BLaER1 treated with 17β-estradiol and CSF1 and Interleukin-3, amounts not matched to agents 10 nM and 100 nM (cell line): ENCODE data around the gene FARS2.
A peak's percentile ranks its signal among the peaks of the same experiment; 100 is the strongest.

Experiments
- H3K27ac ChIP-seq, 11 experiments: shearing (Covaris generic); formaldehyde crosslinking; 2 replicates each; pipeline ENCODE4 v1.8.1; 2022
- H3K27me3 ChIP-seq, 11 experiments: shearing (Covaris generic); formaldehyde crosslinking; 2 replicates each; pipeline ENCODE4 v1.8.1; 2022
- H3K36me3 ChIP-seq, 11 experiments: shearing (Covaris generic); formaldehyde crosslinking; 2 replicates each; pipeline ENCODE4 v1.8.1; 2022
- H3K4me1 ChIP-seq, 10 experiments: shearing (Covaris generic); formaldehyde crosslinking; 2 replicates each; pipeline ENCODE4 v1.8.1; 2022
- H3K4me2 ChIP-seq, 11 experiments: shearing (Covaris generic); formaldehyde crosslinking; 2 replicates each; pipeline ENCODE4 v1.8.1; 2022
- H3K4me3 ChIP-seq, 10 experiments: shearing (Covaris generic); formaldehyde crosslinking; 2 replicates each; pipeline ENCODE4 v1.8.1; 2022
- H3K9ac ChIP-seq, 11 experiments: shearing (Covaris generic); formaldehyde crosslinking; 2 replicates each; pipeline ENCODE4 v1.8.1; 2022
- H3K9me3 ChIP-seq, 11 experiments: shearing (Covaris generic); formaldehyde crosslinking; replicated peaks in 1 of 11; 2 replicates each; pipeline ENCODE4 v1.8.1; 2022
- H4K20me1 ChIP-seq, 11 experiments: shearing (Covaris generic); formaldehyde crosslinking; 2 replicates each; pipeline ENCODE4 v1.8.1; 2022
- Cebpa-rat ChIP-seq, 11 experiments: shearing (Covaris generic); IDR thresholded peaks; 2 replicates each; pipeline ENCODE4 v1.8.1; 2022

Gene FARS2

DNA sequence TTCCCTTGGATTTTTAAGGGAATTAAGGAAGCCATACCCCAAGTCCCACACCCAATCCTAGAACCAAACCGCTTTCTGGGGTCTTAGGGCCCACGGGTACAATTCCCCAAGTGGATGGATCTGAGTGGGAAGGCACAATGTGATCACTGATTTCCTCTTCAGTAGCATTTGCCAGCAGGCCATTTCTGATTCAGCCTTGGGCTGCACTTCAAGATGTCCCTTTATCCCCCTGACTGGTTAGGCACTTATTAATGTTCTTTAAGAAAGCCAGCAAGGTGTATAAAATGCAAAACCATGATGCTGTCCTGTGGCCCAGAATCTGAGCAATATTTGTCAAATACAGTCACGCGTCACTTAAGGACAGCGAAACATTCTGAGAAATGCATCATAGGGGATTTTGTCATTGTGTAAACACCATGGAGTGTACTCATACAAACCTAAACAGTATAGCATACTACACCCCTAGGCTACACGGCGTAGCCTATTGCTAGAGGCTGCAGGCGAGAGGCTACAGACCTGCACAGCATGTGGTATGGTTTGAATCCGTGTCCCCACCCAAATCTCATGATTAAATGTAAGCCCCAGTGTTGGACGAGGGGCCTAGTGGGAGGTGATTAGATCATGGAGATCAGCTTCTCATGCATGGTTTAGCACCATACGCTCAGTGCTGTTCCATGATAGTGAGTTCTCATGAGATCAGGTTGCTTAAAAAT, 511.3 kb downstream of the FARS2 start:
- peak overlapping the region in 5 of 11 experiments; percentile 5 to 49 (median 20); a peak in 6 of 22 replicates for H3K4me2 ChIP-seq
- H3K27ac ChIP-seq: peak overlapping the region in 3 of 11 experiments; percentile 27 to 53 (median 43); a peak in 4 of 22 replicates
- no peak for TF ChIP-seq Cebpa-rat (IDR thresholded peaks at IDR 0.05)
- peaks cover 23 to 76% (median 43%) of the 10 kb centered on the region in 10 experiments for H3K4me1 ChIP-seq
- H4K20me1 ChIP-seq: no peaks in the 10 kb centered on the region
- peaks cover 0 to 3% (median 0%) of the 10 kb centered on the region in 11 experiments; a peak in 1 of 22 replicates for H3K27me3 ChIP-seq
- H3K36me3 ChIP-seq: peaks cover 0 to 36% (median 21%) of the 10 kb centered on the region in 11 experiments; a peak in 12 of 22 replicates
- no peak overlapping the region for H3K4me3 ChIP-seq
- H3K9ac ChIP-seq: no peak overlapping the region
- H3K9me3 ChIP-seq: peaks cover 19 to 59% (median 24%) of the 10 kb centered on the region in 11 experiments

DNA sequence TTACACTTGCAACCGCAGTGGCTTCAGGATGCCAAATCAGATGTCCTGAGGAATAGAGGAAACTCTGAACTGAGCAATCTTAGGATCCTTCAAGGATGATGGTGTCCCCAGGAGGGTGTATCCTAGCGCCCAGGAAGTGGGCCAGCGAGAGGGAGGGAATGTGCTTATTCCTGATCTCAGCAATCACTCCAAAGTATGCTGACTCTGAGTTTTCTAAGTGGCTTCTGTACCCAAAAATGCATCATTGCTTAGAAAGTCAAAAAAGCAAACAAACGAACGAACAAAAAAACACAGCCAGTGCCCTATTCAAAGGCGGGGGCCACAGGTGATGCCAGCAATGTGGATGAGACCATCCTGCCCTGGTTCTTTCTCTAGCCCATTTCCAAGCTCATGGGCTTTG, 514.8 kb downstream of the FARS2 start:
- Histone ChIP-seq H3K4me3 (no peak overlapping the region), H3K4me1 (peaks cover 22 to 78% (median 47%) of the 10 kb centered on the region in 10 experiments; a peak in 19 of 20 replicates), H3K36me3 (peaks cover 0 to 30% (median 15%) of the 10 kb centered on the region in 11 experiments; a peak in 10 of 22 replicates), H3K27me3 (peaks cover 0 to 3% (median 0%) of the 10 kb centered on the region in 11 experiments; a peak in 1 of 22 replicates), H3K27ac (peak overlapping the region in 4 of 11 experiments; percentile 38 to 68 (median 52); a peak in 6 of 22 replicates), H3K9me3 (peaks cover 0 to 35% (median 0%) of the 10 kb centered on the region in 11 experiments; a peak in 9 of 22 replicates), H3K9ac (0 out of 22 replicates have a peak overlapping the region, but pooled peaks of 1 of the 11 experiments have one; percentile 39), H3K4me2 (peak overlapping the region in 9 of 11 experiments; percentile 23 to 90 (median 76); a peak in 16 of 22 replicates), H4K20me1 (no peaks in the 10 kb centered on the region)
- no peak for TF ChIP-seq Cebpa-rat (IDR thresholded peaks at IDR 0.05)

DNA sequence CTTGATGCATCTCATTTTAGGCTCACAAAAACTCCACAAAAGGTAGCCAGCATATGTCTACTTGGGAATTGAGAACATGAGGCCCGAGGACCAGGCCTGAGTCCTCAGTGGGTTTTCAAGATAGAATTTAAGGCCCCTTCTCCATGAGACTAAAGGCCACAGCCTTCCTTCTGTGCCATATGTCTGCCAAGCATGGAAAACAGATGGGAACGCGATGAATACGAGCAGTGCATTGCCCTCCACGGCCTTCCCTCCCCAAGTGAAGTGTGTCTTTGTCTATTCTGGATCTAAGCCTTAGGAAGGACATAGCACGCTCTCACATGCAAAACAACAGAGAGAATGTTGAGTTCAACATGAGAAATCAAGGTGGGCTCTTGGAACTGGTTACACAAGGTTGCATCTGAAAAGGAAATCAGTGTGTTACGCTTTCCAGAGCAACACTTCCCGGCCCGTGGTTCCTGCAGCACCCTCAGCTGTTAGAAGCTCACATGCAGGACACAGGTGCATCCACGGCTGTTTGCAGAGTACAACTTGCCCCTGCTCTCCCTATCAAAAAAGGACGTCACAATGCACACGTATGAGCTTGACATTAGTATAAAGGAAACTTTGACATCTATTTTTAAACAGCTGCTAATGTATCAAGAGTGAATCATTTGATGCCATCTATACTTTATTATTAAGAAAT, 515.5 kb downstream of the FARS2 start:
- H3K27ac ChIP-seq: peak overlapping the region in 4 of 11 experiments; percentile 38 to 68 (median 52); a peak in 8 of 22 replicates
- peaks cover 22 to 78% (median 52%) of the 10 kb centered on the region in 10 experiments; a peak in 19 of 20 replicates for H3K4me1 ChIP-seq
- H3K4me3 ChIP-seq: no peak overlapping the region
- peaks cover 0 to 34% (median 0%) of the 10 kb centered on the region in 11 experiments; a peak in 8 of 22 replicates for H3K9me3 ChIP-seq
- peak overlapping the region in 3 of 11 experiments; percentile 22 to 41 (median 39); a peak in 2 of 22 replicates for H3K9ac ChIP-seq
- no peaks in the 10 kb centered on the region for H4K20me1 ChIP-seq
- peak overlapping the region in 10 of 11 experiments; percentile 23 to 90 (median 70); a peak in 19 of 22 replicates for H3K4me2 ChIP-seq
- peaks cover 0 to 27% (median 11%) of the 10 kb centered on the region in 11 experiments; a peak in 10 of 22 replicates for H3K36me3 ChIP-seq
- H3K27me3 ChIP-seq: peaks cover 0 to 3% (median 0%) of the 10 kb centered on the region in 11 experiments; a peak in 1 of 22 replicates
- TF ChIP-seq Cebpa-rat (IDR thresholded peaks at IDR 0.05): 0 out of 22 replicates have a peak, but pooled peaks of 1 of the 11 experiments have one; percentile 33

DNA sequence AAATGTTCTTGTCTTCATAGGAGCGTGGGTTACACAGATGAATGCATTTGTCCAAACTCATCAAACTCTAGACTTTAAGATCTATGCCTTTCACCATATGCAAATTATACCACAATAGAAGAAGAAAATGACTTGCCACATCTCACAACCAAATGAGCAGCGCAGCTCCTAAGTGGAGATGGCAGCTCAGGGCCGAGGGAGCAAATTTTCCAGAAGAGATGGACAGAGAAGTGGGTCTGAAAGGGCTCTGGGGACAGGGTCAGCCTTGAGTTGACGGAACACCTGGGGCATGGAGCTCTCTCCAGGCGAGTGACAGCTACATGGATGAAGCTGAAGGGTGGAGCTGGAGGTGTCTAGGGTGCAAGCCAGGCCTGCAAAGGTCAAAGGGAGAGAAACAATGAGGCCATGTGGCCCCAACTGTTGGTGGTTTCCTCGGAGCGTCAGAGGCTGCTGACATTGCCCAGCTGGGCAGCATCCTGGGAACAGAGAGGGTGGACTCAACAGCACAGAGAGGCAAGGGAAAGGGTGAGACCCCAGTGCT, 517.1 kb downstream of the FARS2 start:
- Histone ChIP-seq H3K4me3 (0 out of 20 replicates have a peak overlapping the region, but pooled peaks of 1 of the 10 experiments have one; percentile 11), H4K20me1 (no peaks in the 10 kb centered on the region), H3K9me3 (peaks cover 0 to 27% (median 0%) of the 10 kb centered on the region in 11 experiments; a peak in 7 of 22 replicates), H3K4me2 (peak overlapping the region; percentile 18 to 90 (median 76); a peak in 21 of 22 replicates), H3K36me3 (peaks cover 0 to 19% (median 8%) of the 10 kb centered on the region in 11 experiments; a peak in 8 of 22 replicates), H3K9ac (peak overlapping the region in 3 of 11 experiments; percentile 29 to 47 (median 31); a peak in 4 of 22 replicates), H3K27me3 (peaks cover 0 to 3% (median 0%) of the 10 kb centered on the region in 11 experiments; a peak in 1 of 22 replicates), H3K4me1 (peaks cover 24 to 79% (median 62%) of the 10 kb centered on the region in 10 experiments; a peak in 19 of 20 replicates), H3K27ac (peak overlapping the region in 5 of 11 experiments; percentile 5 to 70 (median 64); a peak in 8 of 22 replicates)
- TF ChIP-seq Cebpa-rat (IDR thresholded peaks at IDR 0.05): no peak

DNA sequence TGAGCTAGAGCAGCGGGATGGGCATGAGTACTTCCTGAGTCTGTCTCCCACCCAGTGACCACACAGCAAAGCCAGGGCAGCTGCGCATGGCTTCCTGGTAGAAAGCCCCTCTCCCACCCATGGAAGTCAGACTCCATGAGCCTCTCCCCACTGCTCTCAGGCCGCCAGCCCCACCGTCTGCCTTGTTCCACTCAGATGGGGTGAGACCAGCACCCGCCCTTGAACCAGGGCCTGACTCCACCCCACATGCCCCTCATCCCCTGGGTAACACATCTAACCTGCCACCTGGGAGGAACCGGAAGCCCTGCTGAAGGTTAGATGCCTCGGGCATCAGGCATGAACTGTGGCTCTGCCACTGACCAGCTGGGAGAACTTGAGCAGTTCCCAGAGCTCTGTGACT, 517.6 kb downstream of the FARS2 start:
- H3K4me2 ChIP-seq: peak overlapping the region in 10 of 11 experiments; percentile 43 to 90 (median 76); a peak in 20 of 22 replicates
- peaks cover 0 to 3% (median 0%) of the 10 kb centered on the region in 11 experiments; a peak in 1 of 22 replicates for H3K27me3 ChIP-seq
- TF ChIP-seq Cebpa-rat (IDR thresholded peaks at IDR 0.05): no peak
- peak overlapping the region in 5 of 11 experiments; percentile 5 to 70 (median 64); a peak in 8 of 22 replicates for H3K27ac ChIP-seq
- no peaks in the 10 kb centered on the region for H4K20me1 ChIP-seq
- H3K4me3 ChIP-seq: 0 out of 20 replicates have a peak overlapping the region, but pooled peaks of 1 of the 10 experiments have one; percentile 11
- H3K9me3 ChIP-seq: peaks cover 0 to 22% (median 0%) of the 10 kb centered on the region in 11 experiments; a peak in 7 of 22 replicates
- peaks cover 0 to 15% (median 4%) of the 10 kb centered on the region in 11 experiments; a peak in 8 of 22 replicates for H3K36me3 ChIP-seq
- peaks cover 22 to 79% (median 63%) of the 10 kb centered on the region in 10 experiments; a peak in 19 of 20 replicates for H3K4me1 ChIP-seq
- peak overlapping the region in 3 of 11 experiments; percentile 29 to 47 (median 31); a peak in 4 of 22 replicates for H3K9ac ChIP-seq

DNA sequence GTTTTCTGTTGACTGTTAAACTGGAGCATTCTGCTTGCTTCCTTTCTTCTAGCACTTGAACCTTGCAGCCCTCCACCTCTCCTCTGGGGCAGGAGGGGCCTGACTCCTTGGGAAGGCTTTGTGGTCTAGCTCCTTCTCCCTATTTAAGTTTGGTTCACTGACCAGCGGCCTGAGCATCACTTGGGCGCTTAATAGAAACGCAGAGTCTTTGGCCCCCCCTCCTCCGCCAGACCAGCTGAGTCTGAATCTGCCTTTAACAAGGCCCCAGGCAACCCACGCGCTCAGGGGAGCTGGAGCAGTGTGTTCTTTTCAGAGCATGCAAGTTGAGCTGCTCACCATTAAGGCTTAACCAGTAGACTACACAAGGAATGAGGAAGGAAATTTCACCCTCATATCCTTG, 519.7 kb downstream of the FARS2 start:
- peak overlapping the region in 8 of 11 experiments; percentile 66 to 93 (median 75); a peak in 12 of 22 replicates for H3K4me2 ChIP-seq
- H3K36me3 ChIP-seq: no peaks in the 10 kb centered on the region
- peaks cover 0 to 6% (median 0%) of the 10 kb centered on the region in 11 experiments; a peak in 2 of 22 replicates for H3K27me3 ChIP-seq
- no peaks in the 10 kb centered on the region for H4K20me1 ChIP-seq
- no peak for TF ChIP-seq Cebpa-rat (IDR thresholded peaks at IDR 0.05)
- peaks cover 0 to 11% (median 0%) of the 10 kb centered on the region in 11 experiments; a peak in 4 of 22 replicates for H3K9me3 ChIP-seq
- peaks cover 22 to 88% (median 84%) of the 10 kb centered on the region in 10 experiments; a peak in 19 of 20 replicates for H3K4me1 ChIP-seq
- no peak overlapping the region for H3K9ac ChIP-seq
- peak overlapping the region in 2 of 11 experiments; percentile 51 to 61; a peak in 2 of 22 replicates for H3K27ac ChIP-seq
- no peak overlapping the region for H3K4me3 ChIP-seq

DNA sequence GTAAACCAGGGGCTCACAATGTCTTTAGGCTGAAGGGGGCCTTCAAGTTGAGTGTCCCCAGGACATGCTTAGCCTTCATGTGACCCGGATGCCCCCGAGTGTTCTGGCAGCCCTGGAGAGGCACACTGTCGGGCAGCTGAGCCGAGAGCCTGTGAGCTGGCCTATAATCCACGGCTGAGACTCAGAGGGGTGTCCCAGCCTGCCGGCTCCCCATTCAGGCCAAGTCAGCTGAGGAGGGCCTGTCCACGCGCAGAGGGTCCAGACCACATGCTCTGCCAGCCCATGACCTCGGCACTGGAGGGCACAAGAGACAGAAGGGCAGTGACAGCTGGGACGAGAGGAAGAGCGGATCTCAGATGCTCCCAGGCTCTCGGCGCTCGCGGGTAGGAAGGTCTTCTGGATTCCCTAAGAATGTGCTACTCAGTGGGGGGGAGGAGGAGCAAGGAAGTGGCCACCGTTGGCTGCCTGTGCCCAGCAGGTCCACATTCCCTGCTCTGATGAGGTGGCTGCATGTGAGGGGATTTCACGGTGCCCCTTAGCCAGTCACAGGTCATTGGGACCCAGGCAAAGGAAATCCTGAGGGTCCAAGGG, 520.7 kb downstream of the FARS2 start:
- Histone ChIP-seq H3K36me3 (no peaks in the 10 kb centered on the region), H3K9ac (no peak overlapping the region), H3K9me3 (peaks cover 0 to 11% (median 0%) of the 10 kb centered on the region in 11 experiments; a peak in 4 of 22 replicates), H4K20me1 (no peaks in the 10 kb centered on the region), H3K27me3 (peaks cover 0 to 13% (median 0%) of the 10 kb centered on the region in 11 experiments; a peak in 3 of 22 replicates), H3K4me2 (peak overlapping the region in 10 of 11 experiments; percentile 10 to 93 (median 70); a peak in 19 of 22 replicates), H3K4me1 (peaks cover 26 to 88% (median 85%) of the 10 kb centered on the region in 10 experiments), H3K4me3 (no peak overlapping the region), H3K27ac (peak overlapping the region in 4 of 11 experiments; percentile 23 to 61 (median 51); a peak in 7 of 22 replicates)
- no peak for TF ChIP-seq Cebpa-rat (IDR thresholded peaks at IDR 0.05)
